Measurements from ENCODE around the gene SLC19A1. TPM values are rescaled to one million over a fixed set of nuclear protein-coding genes. Genes with fewer than 3 reads are reported as not detected.

SLC19A1 gene
- total RNA-seq, 1 donor from 2014 or later: 28.2 TPM

GRCh38 chr21:45457161-45457831, 84.9 kb downstream of the SLC19A1 start:
- Mint-ChIP-seq H3K27me3 (no peaks in the 10 kb centered on the region), H3K4me3 (no peak overlapping the region), H3K9me3 (peaks cover 10% of the 10 kb centered on the region), H3K27ac (no peak overlapping the region), H3K4me1 (ENCODE audit: unreplicated experiment) (peaks cover 5% of the 10 kb centered on the region), H3K36me3 (peaks cover 21% of the 10 kb centered on the region)
- no peak for DNase-seq (ENCODE audit: extremely low spot score, unreplicated experiment)
- TF ChIP-seq CTCF (conservative IDR thresholded peaks at IDR 0.05): no peak

GRCh38 chr21:45456584-45457160, 85.6 kb downstream of the SLC19A1 start:
- Mint-ChIP-seq H3K27me3 (no peaks in the 10 kb centered on the region), H3K4me3 (no peak overlapping the region), H3K36me3 (peaks cover 16% of the 10 kb centered on the region), H3K27ac (no peak overlapping the region), H3K9me3 (peaks cover 4% of the 10 kb centered on the region), H3K4me1 (ENCODE audit: unreplicated experiment) (peaks cover 5% of the 10 kb centered on the region)
- no peak for DNase-seq (ENCODE audit: extremely low spot score, unreplicated experiment)
- TF ChIP-seq CTCF (conservative IDR thresholded peaks at IDR 0.05): no peak

GRCh38 chr21:45455674-45456583, 86.3 kb downstream of the SLC19A1 start:
- H3K36me3 Mint-ChIP-seq: peaks cover 11% of the 10 kb centered on the region
- no peak overlapping the region for H3K27ac Mint-ChIP-seq
- no peaks in the 10 kb centered on the region for H3K27me3 Mint-ChIP-seq
- no peak for TF ChIP-seq CTCF (conservative IDR thresholded peaks at IDR 0.05)
- peaks cover 5% of the 10 kb centered on the region for H3K4me1 Mint-ChIP-seq (ENCODE audit: unreplicated experiment)
- DNase-seq (ENCODE audit: extremely low spot score, unreplicated experiment): no peak
- no peaks in the 10 kb centered on the region for H3K9me3 Mint-ChIP-seq
- H3K4me3 Mint-ChIP-seq: peak overlapping the region; percentile 14

GRCh38 chr21:45454926-45455673, 87.1 kb downstream of the SLC19A1 start:
- H3K4me3 Mint-ChIP-seq: peak overlapping the region; percentile 14

More at GRCh38 chr21:45454926-45455673, 87.1 kb downstream of the SLC19A1 start:
- no peaks in the 10 kb centered on the region for H3K27me3 Mint-ChIP-seq
- H3K9me3 Mint-ChIP-seq: no peaks in the 10 kb centered on the region
- no peak overlapping the region for H3K27ac Mint-ChIP-seq
- peaks cover 5% of the 10 kb centered on the region for H3K36me3 Mint-ChIP-seq
- TF ChIP-seq CTCF (conservative IDR thresholded peaks at IDR 0.05): no peak
- peaks cover 5% of the 10 kb centered on the region for H3K4me1 Mint-ChIP-seq (ENCODE audit: unreplicated experiment)
- no peak for DNase-seq (ENCODE audit: extremely low spot score, unreplicated experiment)
